Panc1 (cell line): ENCODE results near the gene STARD7. TPM values are rescaled to one million over a fixed set of nuclear protein-coding genes. Genes with fewer than 3 reads are reported as not detected.

Experiments
- ATAC-seq: fragments of 200-7000 bp; cut with Tn5 transposase; 2 replicates; pipeline ENCODE4 v1.9.1; 2020; ENCODE audit warnings: mild to moderate bottlenecking, moderate library complexity
- BruUV-seq: library from RNA; stranded (reverse); fragments of 400-500 nt; replicated peaks from 2 replicates; lab custom pipeline; 2021; lab: Mats Ljungman, UMichigan
- CTCF ChIA-PET: fragments of 300-600 bp; sonication (Branson Sonifier 250); formaldehyde crosslinking; loops from one replicate; lab custom pipeline; 2022; ENCODE audit warnings: antibody characterized with exemption; lab: Charles Lee
- POLR2A ChIA-PET: fragments of 300-600 bp; sonication (Branson Sonifier 250); formaldehyde crosslinking; loops from one replicate; lab custom pipeline; 2022; ENCODE audit warnings: antibody characterized with exemption; lab: Charles Lee
- DNase-seq: peaks from one replicate; pipeline ENCODE4 v3.0.0-alpha.2; 2010; ENCODE audit warnings: low read depth, low spot score
- H3K27ac ChIP-seq: 2 replicates; pipeline ENCODE4 v1.5.1; 2011; ENCODE audit warnings: mild to moderate bottlenecking, low read length, inconsistent platforms
- H3K27me3 ChIP-seq: fragments of 200-500 bp; sonication (Bioruptor generic); 2 replicates; pipeline ENCODE4 v1.6.0; 2014; ENCODE audit warnings: low read length, inconsistent platforms; ENCODE audit not compliant: control insufficient read depth, insufficient read depth
- H3K36me3 ChIP-seq: fragments of 200-500 bp; sonication (Bioruptor generic); 2 replicates; pipeline ENCODE4 v1.5.1; 2014; ENCODE audit warnings: inconsistent platforms, mild to moderate bottlenecking, low read length, moderate library complexity; ENCODE audit not compliant: control insufficient read depth, insufficient read depth
- H3K4me1 ChIP-seq: 2 replicates; pipeline ENCODE4 v1.5.1; 2011; ENCODE audit warnings: inconsistent platforms, mild to moderate bottlenecking, low read length, moderate library complexity; ENCODE audit not compliant: control insufficient read depth, insufficient read depth
- H3K4me3 ChIP-seq, 2 experiments: 2 replicates each; pipeline ENCODE4 v1.5.1; 2011 to 2012; ENCODE audit warnings: low read depth in 2 of 2, low read length in 2 of 2, mild to moderate bottlenecking in 2 of 2, inconsistent platforms in 1 of 2, moderate library complexity in 1 of 2
- H3K9me3 ChIP-seq: fragments of 200-500 bp; sonication (Bioruptor generic); 2 replicates; pipeline ENCODE4 v1.5.1; 2014; ENCODE audit warnings: low read depth, mild to moderate bottlenecking, inconsistent platforms, low read length, moderate library complexity; ENCODE audit not compliant: control insufficient read depth, insufficient read depth
- CTCF ChIP-seq: fragments of 450-650 bp; IDR thresholded peaks from 2 replicates; pipeline ENCODE4 v1.5.1; 2017; ENCODE audit warnings: mild to moderate bottlenecking
- POLR2AphosphoS5 ChIP-seq: IDR thresholded peaks from 2 replicates; pipeline ENCODE4 v1.6.1; 2012; ENCODE audit warnings: mild to moderate bottlenecking, low read depth, low read length, moderate library complexity
- REST ChIP-seq, 2 experiments: IDR thresholded peaks; 2 replicates each; pipeline ENCODE4 v1.6.1; 2011 to 2012; ENCODE audit warnings: low read depth in 2 of 2, control low read depth in 1 of 2, low read length in 1 of 2, mild to moderate bottlenecking in 1 of 2, moderate library complexity in 1 of 2; ENCODE audit not compliant: insufficient read depth in 1 of 2
- SIN3A ChIP-seq: IDR thresholded peaks from 2 replicates; pipeline ENCODE4 v1.6.1; 2012; ENCODE audit warnings: low read depth, mild to moderate bottlenecking, low read length, moderate library complexity, borderline replicate concordance; ENCODE audit not compliant: insufficient read depth
- TCF7L2 ChIP-seq: IDR thresholded peaks from 2 replicates; pipeline ENCODE4 v1.6.1; 2011; ENCODE audit warnings: mild to moderate bottlenecking, low read depth, low read length, inconsistent platforms
- in situ Hi-C: cut with HindIII; loops from 2 replicates; pipeline ENCODE4 v1.10.0; 2016; ENCODE audit warnings: low sequenced_read_pairs, low pct_unique_long_range_greater_than_20kb
- intact Hi-C: fragments of 100-400 bp; cut with micrococcal nuclease; formaldehyde crosslinking; loops from one replicate; pipeline ENCODE4 v1.10.0; 2022; ENCODE audit not compliant: unreplicated experiment
- total RNA-seq: library from RNA; stranded (reverse); gene quantifications from one replicate; pipeline ENCODE4 v1.2.1, GENCODE V29; 2021; ENCODE audit not compliant: unreplicated experiment

Gene STARD7
- total RNA-seq, 1 experiment from 2014 or later = 133 TPM

- BruUV-seq = no TSS peak
- H3K36me3 ChIP-seq = no peaks in the 10 kb centered on the region
- CTCF ChIA-PET = no interaction called here
Measured at GRCh38 chr2:96171831-96172230, 36.8 kb downstream of the STARD7 start.

GRCh38 chr2:96170626-96171025 lies 38.0 kb downstream of the STARD7 start:
- no TSS peak for BruUV-seq
- Histone ChIP-seq H3K27me3 (no peaks in the 10 kb centered on the region), H3K4me3 (no peak overlapping the region), H3K4me1 (no peaks in the 10 kb centered on the region), H3K27ac (no peak overlapping the region), H3K36me3 (no peaks in the 10 kb centered on the region), H3K9me3 (0 out of 2 replicates have a peak, but pooled peaks cover 4% of the 10 kb centered on the region)
- POLR2A ChIA-PET = no interaction called here
- TF ChIP-seq TCF7L2 (no peak), REST (IDR thresholded peaks at IDR 0.05; ENCODE audit: insufficient read depth in 1 of 2, low read depth in 2 of 2, low read length in 1 of 2) (no peak)
- ATAC-seq (no peak), DNase-seq (no peak)
- intact Hi-C loops = no loop called here
- CTCF ChIA-PET = no interaction called here
- in situ Hi-C loops = loop anchor here (25.0 kb wide), 1 partner anchor 92 kb away; the partner anchor contains the start of genes CIAO1 and TMEM127

More at GRCh38 chr2:96171831-96172230, 36.8 kb downstream of the STARD7 start:
- H3K9me3 ChIP-seq = 0 out of 2 replicates have a peak, but pooled peaks cover 4% of the 10 kb centered on the region
- H3K4me3 ChIP-seq = no peak overlapping the region
- H3K27me3 ChIP-seq = no peaks in the 10 kb centered on the region
- POLR2A ChIA-PET = no interaction called here
- in situ Hi-C loops = loop anchor here (25.0 kb wide), 1 partner anchor 90 kb away; the partner anchor contains the start of genes CIAO1 and TMEM127
- H3K27ac ChIP-seq = no peak overlapping the region
- intact Hi-C loops = loop anchor here (1.0 kb wide), 1 partner anchor 15 kb away; no protein-coding TSS in a partner anchor
- H3K4me1 ChIP-seq = no peaks in the 10 kb centered on the region
- ATAC-seq (no peak), DNase-seq (no peak)
- no peak for TF ChIP-seq POLR2AphosphoS5
- TF ChIP-seq REST (IDR thresholded peaks at IDR 0.05; ENCODE audit: insufficient read depth in 1 of 2, low read depth in 2 of 2, low read length in 1 of 2) = no peak
- no peak for TF ChIP-seq TCF7L2
- TF ChIP-seq SIN3A = no peak
- no peak for TF ChIP-seq CTCF
